ENCODE data around the gene NR3C2. TPM values are rescaled to one million over a fixed set of nuclear protein-coding genes. Genes with fewer than 3 reads are reported as not detected.

The NR3C2 gene
- 1 to 10 TPM; 2.7 to 3.7 (median 3.1) TPM for polyA plus RNA-seq

DNA sequence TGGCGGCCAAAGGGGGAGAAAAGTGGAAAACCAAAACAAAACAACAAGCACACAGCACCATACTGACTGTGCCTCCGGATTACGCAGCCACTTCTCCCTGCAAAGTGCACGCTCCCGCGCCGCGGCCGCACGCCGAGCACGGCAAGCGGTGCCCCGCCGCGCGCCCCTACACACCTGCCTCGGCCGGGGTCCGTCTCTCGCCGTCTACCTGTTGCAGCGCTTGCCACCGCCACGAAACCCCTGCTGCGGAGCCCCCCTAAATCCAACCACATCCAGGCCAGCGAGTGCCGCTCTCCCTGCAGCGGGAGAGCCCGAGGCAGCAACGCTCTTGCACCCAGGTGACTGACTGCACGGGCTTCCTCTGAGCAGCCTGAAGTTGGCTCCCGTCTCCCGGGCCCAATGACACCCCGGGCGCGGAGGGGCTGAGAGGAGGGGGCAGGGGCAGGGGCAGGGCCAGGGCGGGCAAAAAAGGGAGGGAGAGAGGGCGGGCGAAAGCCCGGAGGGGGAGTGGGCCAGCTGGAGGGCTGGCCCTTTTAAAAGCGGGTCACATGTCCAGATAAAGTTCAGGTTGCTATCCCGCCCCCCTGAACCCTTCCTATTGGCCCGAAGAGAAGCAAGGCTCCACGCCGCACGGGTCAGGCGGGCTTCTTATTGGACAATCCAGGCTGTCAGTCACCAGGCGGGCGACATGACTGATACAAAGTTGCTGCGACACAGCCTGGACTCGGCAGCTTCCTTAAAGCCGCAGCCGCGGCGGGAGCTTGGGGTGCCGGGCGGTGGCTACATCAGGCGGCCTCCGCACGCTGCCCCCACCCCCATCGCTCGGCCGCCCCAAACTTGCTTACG is at the start of gene NR3C2:
Gene NR3C2 (minus strand): TSS at position 429 of the 846 bp plus-strand sequence.
- H3K27ac ChIP-seq (ENCODE audit: low read depth, low read length) = no peak within 1 kb of the TSS
- WGBS, 3 donors = 0% methylated on average over 60 to 65 of the region's 65 CpGs

DNA sequence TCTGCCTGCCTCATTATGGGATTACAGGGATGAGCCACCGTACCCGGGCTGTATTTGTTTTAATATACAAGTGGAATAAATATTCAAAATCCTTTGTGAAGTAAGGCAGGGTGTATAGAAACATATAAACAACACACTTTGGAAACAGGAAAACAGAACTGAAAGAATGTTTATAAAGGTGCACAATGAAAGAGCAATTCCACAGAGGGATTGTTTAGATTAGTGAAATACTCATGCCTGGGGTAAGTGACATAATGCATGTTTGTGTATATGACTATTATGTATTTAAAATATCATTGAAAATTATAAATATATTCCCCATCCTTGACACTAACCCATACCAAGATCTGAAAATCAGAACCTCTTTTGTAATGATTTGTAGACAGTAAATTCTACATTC is 45.0 kb upstream of the NR3C2 start:
- 19 to 73% (median 70%) methylated on average over 2 of the region's 2 CpGs for WGBS, 3 donors
- no peak overlapping the region for H3K27ac ChIP-seq (ENCODE audit: low read depth, low read length)

DNA sequence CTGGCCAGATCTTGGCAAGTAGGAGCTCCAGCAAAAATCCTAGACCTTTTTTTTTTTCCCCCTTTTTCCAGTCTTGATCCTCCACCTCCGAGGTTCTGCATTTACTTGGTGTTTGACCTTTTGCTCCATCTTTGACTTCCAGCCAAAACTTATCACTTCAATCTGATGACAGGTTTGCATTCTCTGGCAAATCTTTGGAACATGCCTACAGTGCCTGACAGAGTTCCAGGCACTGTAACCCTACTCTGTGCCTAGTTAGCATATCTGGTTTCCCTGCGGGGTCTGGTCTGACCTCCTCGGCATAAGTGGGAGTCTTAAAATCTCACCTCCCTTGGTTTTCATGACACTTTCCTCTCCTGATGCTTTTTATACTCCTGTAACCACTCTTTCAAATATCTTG is 39.4 kb upstream of the NR3C2 start:
- WGBS, 3 donors = 70 to 74% (median 73%) methylated on average over 3 of the region's 3 CpGs
- no peak overlapping the region for H3K27ac ChIP-seq (ENCODE audit: low read depth, low read length)

- WGBS, 3 donors = 37 to 46% (median 43%) methylated on average over 3 of the region's 3 CpGs
- no peak overlapping the region for H3K27ac ChIP-seq (ENCODE audit: low read depth, low read length)
Observed at GRCh38 chr4:148477276-148477675, 35.1 kb upstream of the NR3C2 start.

- 43 to 61% (median 59%) methylated on average over 2 of the region's 2 CpGs for WGBS, 3 donors
Observed at GRCh38 chr4:148469938-148470337, 27.7 kb upstream of the NR3C2 start.

GRCh38 chr4:148454835-148455234 is 12.6 kb upstream of the NR3C2 start:
- no peak overlapping the region for H3K27ac ChIP-seq (ENCODE audit: low read depth, low read length)

More at GRCh38 chr4:148469938-148470337, 27.7 kb upstream of the NR3C2 start:
- H3K27ac ChIP-seq (ENCODE audit: low read depth, low read length) = no peak overlapping the region

DNA sequence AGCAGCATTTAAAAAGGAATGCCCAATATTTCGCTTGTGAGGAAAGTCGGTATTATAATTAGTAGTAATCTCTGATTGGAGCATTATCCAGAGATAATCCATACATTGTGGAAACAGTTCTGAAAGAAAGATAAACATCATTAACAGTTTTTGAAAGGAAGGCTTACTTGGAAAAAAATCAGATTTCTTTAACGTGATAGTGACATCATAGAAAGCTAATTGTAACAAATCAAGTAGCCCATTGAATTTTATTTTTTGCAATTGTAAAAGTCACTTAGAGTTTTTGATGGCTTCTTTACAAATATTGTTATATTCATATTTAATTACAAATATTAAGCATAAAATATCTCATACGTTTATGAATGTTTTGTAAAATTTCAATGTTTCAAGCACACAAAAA is 11.6 kb upstream of the NR3C2 start:
- no peak overlapping the region for H3K27ac ChIP-seq (ENCODE audit: low read depth, low read length)
- 72 to 81% (median 77%) methylated on average over 4 of the region's 4 CpGs for WGBS, 3 donors

- 72 to 91% (median 84%) methylated on average over 1 of the region's 1 CpG for WGBS, 3 donors
- no peak overlapping the region for H3K27ac ChIP-seq (ENCODE audit: low read depth, low read length)
Observed at GRCh38 chr4:148452970-148453369, 10.8 kb upstream of the NR3C2 start.

GRCh38 chr4:148449921-148450320 is 7.7 kb upstream of the NR3C2 start:
- 79 to 89% (median 81%) methylated on average over 2 of the region's 2 CpGs for WGBS, 3 donors
- no peak overlapping the region for H3K27ac ChIP-seq (ENCODE audit: low read depth, low read length)

DNA sequence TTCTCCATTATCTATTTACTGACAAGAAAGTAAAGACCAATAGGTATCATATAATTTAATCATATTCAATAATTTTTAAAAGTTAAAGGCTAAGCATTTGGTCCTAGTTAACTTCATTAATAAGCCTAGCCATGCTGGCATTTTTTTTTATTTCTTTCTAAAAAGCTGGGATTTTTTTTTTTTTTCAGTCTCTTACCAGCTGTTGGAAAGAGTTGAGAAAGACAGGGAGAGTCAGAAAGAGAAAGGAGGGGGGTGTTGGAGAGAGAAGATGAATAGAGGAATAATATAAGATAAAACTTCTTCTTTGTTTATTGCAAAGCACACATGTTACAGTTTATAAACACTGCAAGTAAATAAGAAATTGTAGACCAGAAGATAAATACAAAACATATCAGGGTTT is 5.9 kb upstream of the NR3C2 start:
- no peak overlapping the region for H3K27ac ChIP-seq (ENCODE audit: low read depth, low read length)

DNA sequence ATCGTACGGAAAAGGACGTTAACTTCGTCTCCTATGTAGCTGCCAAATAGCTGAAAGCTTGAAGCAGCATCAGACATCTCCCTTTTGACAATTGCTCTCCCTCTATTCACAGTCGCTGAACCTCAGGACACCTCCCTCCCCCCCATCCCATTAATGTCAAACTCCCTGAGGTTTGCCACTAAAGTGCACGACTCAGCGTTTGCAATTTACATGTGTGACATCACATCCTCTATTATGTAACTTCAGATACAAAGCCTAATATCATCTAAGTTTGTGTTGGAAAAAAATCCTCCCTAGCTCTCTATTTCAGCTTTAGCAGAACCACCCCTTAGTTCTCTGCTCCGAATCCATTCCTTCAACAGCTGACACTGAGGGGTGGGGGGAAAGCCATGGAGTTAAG is 5.5 kb upstream of the NR3C2 start:
- WGBS, 3 donors = 8 to 15% (median 11%) methylated on average over 8 of the region's 8 CpGs

GRCh38 chr4:148445860-148446330 is 3.7 kb upstream of the NR3C2 start:
- WGBS, 3 donors = 2 to 6% (median 4%) methylated on average over 13 of the region's 13 CpGs
- no peak overlapping the region for H3K27ac ChIP-seq (ENCODE audit: low read depth, low read length)

More for the DNA sequence above, 5.5 kb upstream of the NR3C2 start:
- H3K27ac ChIP-seq (ENCODE audit: low read depth, low read length) = no peak overlapping the region

- no peak overlapping the region for H3K27ac ChIP-seq (ENCODE audit: low read depth, low read length)
- WGBS, 3 donors = 0 to 1% (median 0%) methylated on average over 76 to 98 of the region's 98 CpGs
Observed at GRCh38 chr4:148445071-148445859, 3.1 kb upstream of the NR3C2 start.

GRCh38 chr4:148444296-148445070 is 2.3 kb upstream of the NR3C2 start:
- no peak overlapping the region for H3K27ac ChIP-seq (ENCODE audit: low read depth, low read length)
- WGBS, 3 donors = 0% methylated on average over 72 to 89 of the region's 89 CpGs

DNA sequence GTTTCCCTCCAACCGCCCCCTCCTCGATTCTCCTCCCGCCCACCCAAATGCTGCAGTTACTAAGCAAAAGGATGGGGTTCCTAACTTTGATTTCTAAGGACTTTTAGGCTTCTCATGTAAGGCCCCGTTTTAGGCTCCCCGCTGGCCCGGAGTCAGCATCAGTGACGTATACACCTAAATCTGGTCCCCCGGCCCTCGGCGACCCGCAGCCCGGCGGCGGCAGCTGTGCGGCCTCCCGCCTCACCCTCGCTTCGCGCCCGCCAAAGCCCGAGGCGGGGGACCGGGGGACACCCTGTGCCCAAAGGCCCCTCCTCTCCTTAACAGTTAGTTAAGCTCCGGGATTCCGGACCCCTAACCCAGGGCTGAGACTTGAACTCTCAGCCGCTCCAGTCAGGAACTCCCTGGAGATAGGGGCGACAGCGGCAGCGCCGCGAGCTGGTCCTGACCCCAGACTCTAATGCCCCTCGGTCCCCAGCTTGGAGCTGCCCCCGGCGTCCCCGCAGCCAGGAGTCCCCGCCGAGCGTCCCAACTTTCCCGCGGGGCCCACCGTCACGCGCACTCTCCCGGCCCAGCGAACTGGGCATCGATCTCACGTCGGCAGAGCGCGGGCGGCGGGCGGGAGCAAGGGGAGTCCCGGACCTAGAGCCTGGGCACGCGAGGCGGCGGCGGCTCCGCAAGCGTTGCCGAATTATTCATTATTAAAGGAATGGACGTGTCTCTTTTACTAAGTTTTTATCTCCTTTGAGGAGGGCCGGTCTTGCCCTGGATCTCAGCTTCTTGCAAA is 1.5 kb upstream of the NR3C2 start:
- H3K27ac ChIP-seq (ENCODE audit: low read depth, low read length) = no peak overlapping the region
- 0 to 1% (median 1%) methylated on average over 62 to 64 of the region's 64 CpGs for WGBS, 3 donors

DNA sequence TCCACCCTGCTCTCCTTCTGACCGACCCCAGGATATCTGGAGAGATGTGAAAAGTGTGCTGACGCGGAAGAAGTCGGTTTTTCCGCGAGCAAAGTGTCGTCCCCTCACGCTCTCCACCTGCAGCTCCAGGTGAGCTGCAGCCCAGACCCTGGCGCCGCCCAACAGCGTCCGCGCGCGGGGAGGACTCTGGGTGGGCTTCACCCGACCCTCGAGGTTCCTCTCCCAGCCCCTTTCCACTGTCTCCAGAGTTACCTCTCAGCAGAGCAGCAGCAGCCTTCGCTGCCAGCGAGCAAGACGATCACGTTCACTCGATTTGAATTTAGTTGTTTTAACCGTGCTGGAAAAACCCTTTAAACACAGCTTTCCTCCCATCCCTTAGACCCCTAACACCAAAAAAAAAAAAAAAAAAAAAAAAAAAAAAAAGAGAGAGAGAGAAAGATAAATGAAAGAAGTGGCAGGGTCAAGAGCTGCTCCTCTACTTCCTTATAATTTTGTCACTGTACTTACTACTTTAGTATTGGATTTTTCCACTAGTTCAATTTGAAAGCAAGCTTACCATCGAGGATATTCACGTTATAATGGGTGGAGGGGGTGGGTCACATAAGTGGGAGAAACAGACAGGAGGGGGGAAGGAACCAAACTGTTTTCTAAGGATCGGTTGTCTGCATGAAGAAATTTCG is 758 bp upstream of the NR3C2 start:
- 0 to 1% (median 1%) methylated on average over 26 to 27 of the region's 27 CpGs for WGBS, 3 donors
- H3K27ac ChIP-seq (ENCODE audit: low read depth, low read length) = no peak overlapping the region

DNA sequence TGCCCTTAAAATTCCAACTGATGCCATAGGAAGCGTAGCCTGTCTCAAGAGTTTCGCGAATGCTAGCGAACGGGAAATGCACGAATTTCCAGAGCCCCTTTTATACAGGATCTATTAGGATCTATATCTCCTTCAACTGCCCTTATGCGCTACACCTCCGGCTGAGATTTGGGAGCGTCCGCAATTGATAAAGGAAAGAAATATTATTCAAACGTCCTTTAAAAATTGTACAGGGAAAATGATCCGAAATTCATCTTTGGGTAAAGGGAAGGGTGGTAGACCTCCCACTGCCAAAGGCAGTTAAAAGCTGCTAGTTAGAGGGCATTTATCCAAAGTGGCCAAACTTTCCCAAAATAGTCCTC is 609 bp downstream of the NR3C2 start:
- H3K27ac ChIP-seq (ENCODE audit: low read depth, low read length) = no peak overlapping the region
- 1 to 2% (median 2%) methylated on average over 12 of the region's 12 CpGs for WGBS, 3 donors

DNA sequence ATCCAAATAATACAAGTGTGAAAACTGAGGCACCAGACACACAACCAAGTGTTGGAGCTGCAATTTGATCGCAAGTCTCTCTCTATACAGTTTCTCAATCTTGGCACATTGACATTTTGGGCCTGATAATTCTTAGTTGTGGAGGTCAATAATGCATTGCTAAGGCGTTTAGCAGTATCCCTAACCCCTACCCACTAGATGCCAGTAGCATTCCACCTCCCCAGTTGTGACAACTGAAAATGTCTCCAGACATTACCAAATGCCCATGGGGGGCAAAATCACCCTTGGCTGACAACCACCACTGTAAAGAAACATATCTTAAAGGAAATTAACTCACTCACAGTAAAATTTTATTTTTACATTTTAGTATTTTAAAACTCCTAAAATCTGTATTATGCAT is 4.2 kb downstream of the NR3C2 start:
- WGBS, 3 donors = 77 to 96% (median 93%) methylated on average over 2 of the region's 2 CpGs

More for the DNA sequence above, 4.2 kb downstream of the NR3C2 start:
- H3K27ac ChIP-seq (ENCODE audit: low read depth, low read length) = no peak overlapping the region

Measured in adipose tissue (tissue), 3 donors.